Smooth muscle cell (in vitro differentiated cells): ENCODE results near the gene EHBP1. TPM values are rescaled to one million over a fixed set of nuclear protein-coding genes. Genes with fewer than 3 reads are reported as not detected.

ENCODE experiments used
- DNase-seq: peaks from one replicate; lab custom pipeline; 2025; ENCODE audit not compliant: unreplicated experiment; lab: John Stamatoyannopoulos, UW
- H2AFZ ChIP-seq: fragments of 200-600 bp; sonication (generic); 2 replicates; pipeline ENCODE4 v1.6.0; 2016; ENCODE audit warnings: antibody characterized with exemption, low read depth, mild to moderate bottlenecking
- H3F3A ChIP-seq: fragments of 200-600 bp; sonication (generic); 2 replicates; pipeline ENCODE4 v1.6.0; 2017; ENCODE audit warnings: antibody characterized with exemption, low read depth
- H3K27ac ChIP-seq: fragments of 200-600 bp; sonication (generic); 2 replicates; pipeline ENCODE4 v1.5.1; 2016; ENCODE audit warnings: low read depth, mild to moderate bottlenecking
- H3K27me3 ChIP-seq: fragments of 200-600 bp; sonication (generic); 2 replicates; pipeline ENCODE4 v1.6.1; 2016; ENCODE audit warnings: low read depth, mild to moderate bottlenecking
- H3K36me3 ChIP-seq: fragments of 200-600 bp; sonication (generic); 2 replicates; pipeline ENCODE4 v1.5.1; 2016; ENCODE audit warnings: low read depth
- H3K4me1 ChIP-seq: fragments of 200-600 bp; sonication (generic); 2 replicates; pipeline ENCODE4 v1.5.1; 2016; ENCODE audit warnings: low read depth
- H3K4me2 ChIP-seq: fragments of 200-600 bp; sonication (generic); 2 replicates; pipeline ENCODE4 v1.6.0; 2016; ENCODE audit warnings: mild to moderate bottlenecking
- H3K4me3 ChIP-seq: fragments of 200-600 bp; sonication (generic); 2 replicates; pipeline ENCODE4 v1.5.1; 2016; ENCODE audit warnings: mild to moderate bottlenecking
- H3K79me2 ChIP-seq: fragments of 200-600 bp; sonication (generic); 2 replicates; pipeline ENCODE4 v1.6.0; 2016; ENCODE audit warnings: low read depth, mild to moderate bottlenecking
- H3K9ac ChIP-seq: fragments of 200-600 bp; sonication (generic); 2 replicates; pipeline ENCODE4 v1.6.0; 2016; ENCODE audit warnings: low read depth
- H3K9me3 ChIP-seq: fragments of 200-600 bp; sonication (generic); replicated peaks from 2 replicates; pipeline ENCODE4 v1.5.1; 2016; ENCODE audit warnings: low read depth
- H4K20me1 ChIP-seq: fragments of 200-600 bp; sonication (generic); 2 replicates; pipeline ENCODE4 v1.6.0; 2016; ENCODE audit warnings: low read depth
- CTCF ChIP-seq: fragments of 200-600 bp; sonication (generic); IDR thresholded peaks from 2 replicates; pipeline ENCODE4 v1.5.1; 2017; ENCODE audit warnings: borderline replicate concordance, mild to moderate bottlenecking, antibody characterized with exemption; ENCODE audit not compliant: insufficient read depth, poor library complexity, severe bottlenecking
- WGBS: methylation state at CpG from one replicate; pipeline ENCODE4 v1.1.7; 2016; ENCODE audit warnings: low lambda C conversion rate; 5-methylcytosine and 5-hydroxymethylcytosine counted together
- polyA plus RNA-seq: library from polyadenylated mRNA; unstranded; fragments of >200 nt; fragmentation: Nextera tagmentation; extraction: Ambion mirVana; gene quantifications from 2 replicates; pipeline ENCODE4 v1.2.1, GENCODE V29; 2016
- total RNA-seq: library from RNA; depleted of rRNA; stranded (reverse); fragments of >200 nt; gene quantifications from 2 replicates; pipeline ENCODE4 v1.2.3, GENCODE V29; 2014

EHBP1 gene
- total and polyA plus RNA-seq, 2 experiments from 2014 or later, result 9.3 to 45.9 TPM

DNA sequence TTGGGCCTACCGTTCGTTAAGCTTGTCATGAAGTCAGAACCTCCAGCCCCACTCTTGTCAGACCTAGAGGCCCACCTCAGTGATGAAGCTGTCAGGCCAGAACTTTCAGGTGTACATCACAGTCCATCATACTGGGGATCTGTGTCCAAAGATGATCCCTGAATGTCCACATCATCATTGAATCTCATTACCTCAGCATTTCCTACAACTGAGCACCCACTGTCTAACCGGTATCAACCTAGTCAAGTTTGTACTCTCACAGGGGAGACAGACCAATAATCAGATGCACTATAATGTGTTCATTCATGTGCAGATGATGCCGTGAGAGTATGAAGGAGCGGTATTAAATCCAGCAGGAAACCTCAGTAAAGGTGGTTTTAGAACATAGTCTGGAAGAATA lies 36.3 kb upstream of the EHBP1 start:
- H3F3A ChIP-seq, result no peaks in the 10 kb centered on the region
- no peaks in the 10 kb centered on the region for H3K27me3 ChIP-seq
- H4K20me1 ChIP-seq, result no peaks in the 10 kb centered on the region
- no peak overlapping the region for H3K4me3 ChIP-seq
- H2AFZ ChIP-seq, result no peak overlapping the region
- no peak overlapping the region for H3K27ac ChIP-seq
- peaks cover 21% of the 10 kb centered on the region for H3K4me1 ChIP-seq
- H3K36me3 ChIP-seq, result no peaks in the 10 kb centered on the region
- H3K79me2 ChIP-seq, result no peaks in the 10 kb centered on the region
- no peak for TF ChIP-seq CTCF
- no peak for DNase-seq
- no peak overlapping the region for H3K9ac ChIP-seq
- no peak overlapping the region for H3K4me2 ChIP-seq
- no peaks in the 10 kb centered on the region for H3K9me3 ChIP-seq
- WGBS, result 87% methylated on average over 5 of the region's 5 CpGs

DNA sequence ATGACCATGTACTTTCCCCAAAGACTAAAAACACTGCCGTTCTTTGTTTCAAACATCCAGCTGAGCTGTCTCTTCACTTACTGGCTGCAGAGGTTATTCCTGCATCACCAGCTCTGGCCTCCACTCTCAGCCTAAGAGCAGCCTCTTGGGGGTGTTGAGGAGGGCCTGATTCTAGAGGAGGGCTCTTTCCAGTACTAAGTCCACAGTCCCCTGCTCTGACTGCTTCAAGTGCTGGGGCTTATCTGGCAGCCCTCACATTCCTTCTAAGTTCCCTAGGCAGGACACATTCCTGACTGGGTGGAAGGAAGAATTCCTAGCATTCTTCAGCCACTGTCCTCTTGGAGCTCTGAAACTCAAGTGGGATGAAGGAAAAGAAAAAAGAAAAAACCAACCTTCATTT lies 32.9 kb upstream of the EHBP1 start:
- H3K9ac ChIP-seq, result no peak overlapping the region
- TF ChIP-seq CTCF, result no peak

GRCh38 chr2:62675062-62675461 lies 30.5 kb upstream of the EHBP1 start:
- no peak overlapping the region for H3K27ac ChIP-seq
- no peak for TF ChIP-seq CTCF
- no peaks in the 10 kb centered on the region for H3K9me3 ChIP-seq
- H3K4me3 ChIP-seq, result no peak overlapping the region
- H4K20me1 ChIP-seq, result no peaks in the 10 kb centered on the region
- peaks cover 13% of the 10 kb centered on the region for H3K4me1 ChIP-seq
- H3F3A ChIP-seq, result no peaks in the 10 kb centered on the region
- H3K27me3 ChIP-seq, result no peaks in the 10 kb centered on the region
- no peak overlapping the region for H3K9ac ChIP-seq
- no peak overlapping the region for H2AFZ ChIP-seq
- H3K36me3 ChIP-seq, result no peaks in the 10 kb centered on the region
- DNase-seq, result no peak
- H3K79me2 ChIP-seq, result no peaks in the 10 kb centered on the region
- H3K4me2 ChIP-seq, result no peak overlapping the region

More for the DNA sequence above, 32.9 kb upstream of the EHBP1 start:
- no peak for DNase-seq
- H3K27me3 ChIP-seq, result no peaks in the 10 kb centered on the region
- no peaks in the 10 kb centered on the region for H4K20me1 ChIP-seq
- no peaks in the 10 kb centered on the region for H3K36me3 ChIP-seq
- H3K9me3 ChIP-seq, result no peaks in the 10 kb centered on the region
- H3K79me2 ChIP-seq, result no peaks in the 10 kb centered on the region
- H2AFZ ChIP-seq, result no peak overlapping the region
- H3K4me2 ChIP-seq, result peak overlapping the region; percentile 50
- WGBS, result 46% methylated on average over 1 of the region's 1 CpG
- H3F3A ChIP-seq, result no peaks in the 10 kb centered on the region
- H3K4me3 ChIP-seq, result no peak overlapping the region
- peak overlapping the region; percentile 23 for H3K27ac ChIP-seq
- H3K4me1 ChIP-seq, result peaks cover 13% of the 10 kb centered on the region

DNA sequence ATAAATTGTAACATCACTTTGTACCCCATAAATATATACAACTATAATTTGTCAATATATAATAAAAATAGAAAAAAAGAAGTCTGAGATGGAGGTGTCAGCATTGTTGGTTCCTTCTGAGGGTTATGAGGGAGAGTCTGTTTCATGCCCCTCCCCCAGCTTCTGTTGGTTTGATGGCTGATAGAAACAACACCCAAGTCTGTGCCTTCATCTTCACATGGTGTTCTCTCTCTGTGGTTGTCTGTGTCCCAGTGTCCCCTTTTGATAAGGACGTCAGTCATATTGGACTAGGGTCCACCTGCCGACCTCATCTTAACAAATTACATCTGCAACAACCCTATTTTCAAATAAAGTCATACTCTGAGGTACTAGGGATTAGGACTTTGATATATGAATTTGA lies 20.3 kb upstream of the EHBP1 start:
- H4K20me1 ChIP-seq, result no peaks in the 10 kb centered on the region
- no peak for TF ChIP-seq CTCF

More for the DNA sequence above, 20.3 kb upstream of the EHBP1 start:
- Histone ChIP-seq H3K27ac (no peak overlapping the region), H3K9ac (no peak overlapping the region), H3K36me3 (no peaks in the 10 kb centered on the region), H3K27me3 (no peaks in the 10 kb centered on the region), H2AFZ (no peak overlapping the region), H3K79me2 (no peaks in the 10 kb centered on the region), H3K4me3 (no peak overlapping the region), H3K9me3 (no peaks in the 10 kb centered on the region), H3K4me1 (no peaks in the 10 kb centered on the region), H3K4me2 (no peak overlapping the region), H3F3A (no peaks in the 10 kb centered on the region)
- WGBS, result 94% methylated on average over 2 of the region's 2 CpGs
- no peak for DNase-seq
